Panc1 (cell line): ENCODE measurements around the gene CFAP58. TPM values are rescaled to one million over a fixed set of nuclear protein-coding genes. Genes with fewer than 3 reads are reported as not detected.

Experiments
- ATAC-seq: fragments of 200-7000 bp; cut with Tn5 transposase; 2 replicates; pipeline ENCODE4 v1.9.1; 2020; ENCODE audit warnings: mild to moderate bottlenecking, moderate library complexity
- BruUV-seq: library from RNA; stranded (reverse); fragments of 400-500 nt; replicated peaks from 2 replicates; lab custom pipeline; 2021; lab: Mats Ljungman, UMichigan
- CTCF ChIA-PET: fragments of 300-600 bp; sonication (Branson Sonifier 250); formaldehyde crosslinking; loops from one replicate; lab custom pipeline; 2022; ENCODE audit warnings: antibody characterized with exemption; lab: Charles Lee
- POLR2A ChIA-PET: fragments of 300-600 bp; sonication (Branson Sonifier 250); formaldehyde crosslinking; loops from one replicate; lab custom pipeline; 2022; ENCODE audit warnings: antibody characterized with exemption; lab: Charles Lee
- DNase-seq: peaks from one replicate; pipeline ENCODE4 v3.0.0-alpha.2; 2010; ENCODE audit warnings: low read depth, low spot score
- H3K27ac ChIP-seq: 2 replicates; pipeline ENCODE4 v1.5.1; 2011; ENCODE audit warnings: mild to moderate bottlenecking, low read length, inconsistent platforms
- H3K27me3 ChIP-seq: fragments of 200-500 bp; sonication (Bioruptor generic); 2 replicates; pipeline ENCODE4 v1.6.0; 2014; ENCODE audit warnings: low read length, inconsistent platforms; ENCODE audit not compliant: control insufficient read depth, insufficient read depth
- H3K36me3 ChIP-seq: fragments of 200-500 bp; sonication (Bioruptor generic); 2 replicates; pipeline ENCODE4 v1.5.1; 2014; ENCODE audit warnings: inconsistent platforms, mild to moderate bottlenecking, low read length, moderate library complexity; ENCODE audit not compliant: control insufficient read depth, insufficient read depth
- H3K4me1 ChIP-seq: 2 replicates; pipeline ENCODE4 v1.5.1; 2011; ENCODE audit warnings: inconsistent platforms, mild to moderate bottlenecking, low read length, moderate library complexity; ENCODE audit not compliant: control insufficient read depth, insufficient read depth
- H3K4me3 ChIP-seq, 2 experiments: 2 replicates each; pipeline ENCODE4 v1.5.1; 2011 to 2012; ENCODE audit warnings: low read depth in 2 of 2, low read length in 2 of 2, mild to moderate bottlenecking in 2 of 2, inconsistent platforms in 1 of 2, moderate library complexity in 1 of 2
- H3K9me3 ChIP-seq: fragments of 200-500 bp; sonication (Bioruptor generic); 2 replicates; pipeline ENCODE4 v1.5.1; 2014; ENCODE audit warnings: low read depth, mild to moderate bottlenecking, inconsistent platforms, low read length, moderate library complexity; ENCODE audit not compliant: control insufficient read depth, insufficient read depth
- CTCF ChIP-seq: fragments of 450-650 bp; IDR thresholded peaks from 2 replicates; pipeline ENCODE4 v1.5.1; 2017; ENCODE audit warnings: mild to moderate bottlenecking
- POLR2AphosphoS5 ChIP-seq: IDR thresholded peaks from 2 replicates; pipeline ENCODE4 v1.6.1; 2012; ENCODE audit warnings: mild to moderate bottlenecking, low read depth, low read length, moderate library complexity
- REST ChIP-seq, 2 experiments: IDR thresholded peaks; 2 replicates each; pipeline ENCODE4 v1.6.1; 2011 to 2012; ENCODE audit warnings: low read depth in 2 of 2, control low read depth in 1 of 2, low read length in 1 of 2, mild to moderate bottlenecking in 1 of 2, moderate library complexity in 1 of 2; ENCODE audit not compliant: insufficient read depth in 1 of 2
- SIN3A ChIP-seq: IDR thresholded peaks from 2 replicates; pipeline ENCODE4 v1.6.1; 2012; ENCODE audit warnings: low read depth, mild to moderate bottlenecking, low read length, moderate library complexity, borderline replicate concordance; ENCODE audit not compliant: insufficient read depth
- TCF7L2 ChIP-seq: IDR thresholded peaks from 2 replicates; pipeline ENCODE4 v1.6.1; 2011; ENCODE audit warnings: mild to moderate bottlenecking, low read depth, low read length, inconsistent platforms
- in situ Hi-C: cut with HindIII; loops from 2 replicates; pipeline ENCODE4 v1.10.0; 2016; ENCODE audit warnings: low sequenced_read_pairs, low pct_unique_long_range_greater_than_20kb
- intact Hi-C: fragments of 100-400 bp; cut with micrococcal nuclease; formaldehyde crosslinking; loops from one replicate; pipeline ENCODE4 v1.10.0; 2022; ENCODE audit not compliant: unreplicated experiment
- total RNA-seq: library from RNA; stranded (reverse); gene quantifications from one replicate; pipeline ENCODE4 v1.2.1, GENCODE V29; 2021; ENCODE audit not compliant: unreplicated experiment

CFAP58 gene
- total RNA-seq, 1 experiment from 2014 or later, result 2.0 TPM

DNA sequence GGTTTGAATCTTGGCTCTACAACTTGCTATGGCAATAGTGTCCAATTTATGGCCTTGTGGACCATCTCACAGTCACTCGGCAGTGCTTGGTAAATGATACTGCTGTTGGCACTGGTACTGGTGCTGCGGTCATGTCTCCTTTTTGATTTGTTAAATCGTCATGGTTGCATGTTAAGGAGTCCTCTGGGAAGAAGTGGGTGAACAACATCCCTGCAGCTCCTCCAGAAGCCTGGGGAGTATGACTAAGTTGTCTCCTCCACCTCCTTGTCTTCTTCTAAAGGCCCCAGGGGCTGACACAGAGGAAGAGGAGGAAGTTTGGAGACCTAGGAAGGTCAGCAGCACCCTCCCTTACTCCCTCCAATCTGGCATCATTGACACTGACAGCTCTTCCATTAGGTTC lies 23.9 kb upstream of the CFAP58 start:
- Histone ChIP-seq H3K36me3 (no peaks in the 10 kb centered on the region), H3K4me1 (peaks cover 98% of the 10 kb centered on the region), H3K4me3 (peak overlapping the region in 1 of 2 experiments; percentile 32; a peak in 2 of 4 replicates), H3K27me3 (no peaks in the 10 kb centered on the region), H3K27ac (peak overlapping the region; percentile 98), H3K9me3 (no peaks in the 10 kb centered on the region)
- DNase-seq (no peak), ATAC-seq (peak; percentile 3; the same call in 1 of the 2 replicates)
- ChIA-PET POLR2A (interaction anchor here (1.2 kb wide), 1 partner anchor 18 kb away, joined by 3 read pairs; no protein-coding TSS in a partner anchor), CTCF (no interaction called here)
- no peak for TF ChIP-seq REST (IDR thresholded peaks at IDR 0.05; ENCODE audit: insufficient read depth in 1 of 2, low read depth in 2 of 2, low read length in 1 of 2)
- TF ChIP-seq CTCF, result no peak
- no peak for TF ChIP-seq SIN3A
- no peak for TF ChIP-seq POLR2AphosphoS5
- no peak for TF ChIP-seq TCF7L2
- in situ Hi-C loops (no loop called here), intact Hi-C loops (no loop called here)
- no TSS peak for BruUV-seq

DNA sequence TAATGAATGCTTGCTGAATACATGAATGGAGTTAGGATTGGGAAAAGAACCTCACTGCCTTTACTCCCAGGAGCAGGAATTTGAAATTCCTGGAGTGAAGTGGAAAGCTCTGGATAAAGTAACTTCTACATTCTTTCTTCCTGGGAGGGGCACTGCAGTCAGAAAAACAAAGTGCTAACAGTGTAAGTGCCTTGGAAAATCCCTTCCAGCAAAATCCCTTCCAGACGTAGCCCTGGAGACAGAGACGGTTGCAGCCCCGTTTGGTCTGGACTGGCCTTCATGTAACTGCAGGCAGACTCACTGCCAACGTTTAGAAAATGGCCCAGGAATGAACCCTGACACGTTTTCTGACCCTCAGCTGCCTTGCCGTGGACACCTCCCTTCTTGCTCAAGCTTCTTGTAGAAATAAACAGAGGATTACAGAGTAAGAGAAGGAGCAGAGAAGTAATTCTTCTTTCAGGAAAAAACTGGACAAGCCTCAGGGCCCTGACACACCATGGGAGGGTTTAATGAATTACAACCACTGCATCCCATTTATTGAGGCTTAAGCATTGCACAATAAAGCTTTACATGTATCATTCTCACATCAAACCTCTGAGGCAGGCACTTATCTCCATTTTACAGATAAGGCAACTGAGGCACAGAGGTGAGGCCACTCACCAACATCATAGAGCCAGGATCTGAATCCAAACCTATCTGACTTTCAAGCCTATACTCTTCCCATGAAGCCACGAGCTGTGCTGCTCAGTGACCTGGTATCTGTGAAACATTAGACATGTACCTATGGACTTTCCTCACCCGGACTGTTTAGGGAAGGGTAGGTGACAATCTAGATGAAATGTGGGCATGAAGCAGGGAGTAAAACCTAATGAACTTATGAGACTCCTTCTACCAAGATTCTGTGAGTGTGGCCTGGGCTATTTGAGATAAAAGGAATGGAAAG lies 23.2 kb upstream of the CFAP58 start:
- H3K27me3 ChIP-seq, result no peaks in the 10 kb centered on the region
- H3K9me3 ChIP-seq, result no peaks in the 10 kb centered on the region
- peak overlapping the region; percentile 98 for H3K27ac ChIP-seq
- no peak for DNase-seq
- in situ Hi-C loops (no loop called here), intact Hi-C loops (no loop called here)
- BruUV-seq, result no TSS peak
- peak overlapping the region in 1 of 2 experiments; percentile 32; a peak in 2 of 4 replicates for H3K4me3 ChIP-seq
- TF ChIP-seq REST (IDR thresholded peaks at IDR 0.05; ENCODE audit: insufficient read depth in 1 of 2, low read depth in 2 of 2, low read length in 1 of 2) (no peak), TCF7L2 (no peak), POLR2AphosphoS5 (no peak; the same call in 1 of the 2 replicates), CTCF (no peak), SIN3A (no peak)
- CTCF ChIA-PET, result interaction anchor here (1.1 kb wide), 1 partner anchor 57 kb away, joined by 3 read pairs; no protein-coding TSS in a partner anchor
- POLR2A ChIA-PET, result interaction anchor here (1.2 kb wide), 1 partner anchor 17 kb away, joined by 3 read pairs; no protein-coding TSS in a partner anchor
- H3K4me1 ChIP-seq, result peaks cover 100% of the 10 kb centered on the region
- no peaks in the 10 kb centered on the region for H3K36me3 ChIP-seq
- ATAC-seq, result no peak
